Activated T-cell treated with anti-CD3 and anti-CD28 coated beads for 4 hours (primary cell): ENCODE measurements around the gene ABCA1.

Experiments used
- DNase-seq: peaks from one replicate; pipeline ENCODE4 v3.0.0-alpha.2; 2020

The ABCA1 gene

DNA sequence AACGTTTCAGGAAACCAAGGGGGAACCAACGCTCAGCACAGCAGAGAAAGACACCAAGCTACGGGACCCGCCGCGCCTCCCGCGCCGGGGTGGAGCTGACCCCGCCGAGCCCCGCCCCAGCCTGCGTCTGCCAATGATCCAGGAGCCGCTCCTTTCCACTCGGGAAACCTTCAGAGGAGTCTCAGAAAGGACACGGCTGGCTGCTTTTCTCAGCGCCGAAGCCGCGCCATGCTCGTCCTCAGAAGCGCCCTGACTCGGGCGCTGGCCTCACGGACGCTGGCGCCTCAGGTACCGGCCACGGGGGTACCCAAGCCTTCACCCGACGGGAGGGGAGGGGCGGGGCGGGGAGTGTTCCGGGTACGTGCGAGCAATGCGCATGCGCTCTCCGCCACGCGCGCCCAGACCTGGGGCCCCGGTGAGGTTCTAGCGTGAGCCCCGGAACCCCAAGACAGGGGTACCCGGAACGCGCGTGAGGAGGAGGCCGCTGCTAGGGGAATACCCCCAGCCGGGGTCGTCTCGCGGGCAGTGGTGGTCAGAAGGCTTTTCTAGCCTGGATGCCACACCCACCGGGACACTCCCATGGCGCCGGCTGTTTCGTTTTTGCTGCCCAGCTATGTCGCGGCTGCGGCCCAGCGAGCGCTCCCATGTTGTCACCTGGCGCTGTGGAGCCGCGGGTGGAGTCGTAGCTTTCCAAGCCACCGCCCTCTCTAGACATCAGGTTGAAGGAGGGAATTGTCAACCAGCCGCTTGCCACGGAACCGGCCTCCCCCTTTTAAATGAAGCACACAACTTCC, 180.2 kb downstream of the ABCA1 start, which contains the start of gene NIPSNAP3A:
NIPSNAP3A (plus strand) TSS at position 119 of the 794 bp plus-strand sequence; CDS start at position 229, 110 bp downstream.
- peak; percentile 77 for DNase-seq

DNA sequence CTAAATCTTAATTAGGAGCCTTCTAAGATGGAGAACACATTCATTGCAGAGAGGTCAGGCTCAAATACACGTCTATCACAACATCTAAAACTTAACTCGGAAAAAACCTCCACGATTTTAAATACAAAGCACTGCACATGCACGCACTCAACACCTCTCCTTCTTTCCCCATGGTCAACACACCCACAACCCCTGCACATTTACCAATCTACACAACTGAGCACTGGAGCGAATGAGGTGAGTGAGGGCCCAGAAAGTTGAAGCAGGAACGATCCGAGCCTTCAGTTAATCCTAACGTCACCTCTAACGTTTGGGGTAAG, 180.8 kb downstream of the ABCA1 start:
- no peak for DNase-seq

DNA sequence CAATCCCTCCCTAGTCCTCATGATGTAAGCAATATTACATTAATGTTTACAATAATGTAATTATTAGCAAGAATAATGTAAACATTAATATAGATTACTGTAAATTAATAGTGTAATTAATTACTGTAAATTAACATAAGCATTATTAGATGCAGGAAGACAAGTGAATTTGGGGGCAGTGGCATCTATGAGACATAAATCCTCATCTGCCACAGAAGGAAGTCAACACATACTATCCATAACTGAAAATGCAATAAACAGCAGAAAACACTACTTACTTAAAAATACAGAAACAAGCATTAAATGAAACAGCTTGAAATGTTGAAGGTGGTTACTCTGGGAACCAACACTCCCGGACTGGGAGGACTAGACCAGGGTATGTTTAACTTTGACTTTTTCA, 181.2 kb downstream of the ABCA1 start:
- no peak for DNase-seq

DNA sequence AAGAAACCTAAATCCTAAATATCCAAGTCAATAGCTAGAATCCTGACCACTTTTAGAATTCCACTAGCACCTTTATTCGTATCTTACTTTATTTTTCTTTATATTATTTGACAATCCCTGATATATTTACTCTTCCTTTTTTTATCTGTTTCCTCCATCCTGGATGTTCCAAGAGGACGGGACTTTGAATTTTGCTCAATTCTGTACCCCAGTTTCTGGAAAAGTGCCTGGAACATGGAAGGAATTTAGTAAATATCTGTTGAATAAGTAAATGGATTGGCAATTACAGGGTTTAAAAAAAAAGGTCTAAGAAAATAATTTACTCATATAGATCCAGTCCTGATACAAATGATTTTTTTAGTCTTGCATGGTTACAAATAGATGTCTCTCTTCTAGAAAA, 181.7 kb downstream of the ABCA1 start:
- DNase-seq, result no peak

DNA sequence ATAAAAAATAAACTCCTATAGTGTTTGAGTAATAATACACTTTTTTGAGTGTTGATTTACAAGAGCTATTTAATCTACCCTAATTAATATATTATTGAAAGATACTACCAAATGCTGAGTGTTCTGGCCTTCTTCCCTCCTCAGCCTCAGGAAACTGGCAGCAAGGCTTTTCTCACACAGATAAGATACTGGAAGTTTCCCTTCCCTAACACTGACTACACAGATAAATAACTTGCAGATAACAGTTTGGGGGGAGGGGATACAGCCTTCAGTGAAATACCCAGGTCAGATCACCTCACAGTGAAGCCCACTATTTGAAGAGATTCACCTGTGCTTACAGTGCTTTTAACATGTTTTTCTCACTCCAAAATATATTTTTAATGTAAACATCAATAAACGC, 182.1 kb downstream of the ABCA1 start:
- DNase-seq, result no peak

DNA sequence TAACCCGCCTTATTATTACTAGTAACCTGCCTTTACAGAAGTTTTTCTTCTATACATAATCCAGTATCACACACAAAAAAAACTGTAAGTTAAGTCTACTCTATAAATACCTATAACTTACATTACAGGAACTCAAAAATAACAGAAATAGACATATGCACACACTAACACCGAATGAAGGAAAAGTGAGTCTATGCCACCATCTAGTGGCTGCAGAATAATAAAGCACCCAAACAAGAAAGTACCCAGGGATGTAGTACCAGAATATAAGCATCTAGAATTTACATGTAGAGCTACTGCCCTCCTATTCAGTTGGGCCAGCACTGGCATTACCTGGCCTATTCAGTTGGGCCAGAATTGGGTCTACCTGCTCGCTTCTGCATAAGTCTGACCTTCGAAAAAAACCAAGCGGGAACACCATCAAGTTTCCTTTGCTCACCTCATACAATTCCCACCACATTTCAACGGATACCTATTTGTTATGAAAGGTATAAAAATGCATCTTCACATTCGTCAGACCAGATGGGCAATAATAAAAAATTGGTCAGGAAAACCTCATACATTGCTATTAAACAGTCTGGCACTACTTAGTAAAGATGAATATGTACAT, 184.5 kb downstream of the ABCA1 start:
- peak; percentile 13 for DNase-seq

DNA sequence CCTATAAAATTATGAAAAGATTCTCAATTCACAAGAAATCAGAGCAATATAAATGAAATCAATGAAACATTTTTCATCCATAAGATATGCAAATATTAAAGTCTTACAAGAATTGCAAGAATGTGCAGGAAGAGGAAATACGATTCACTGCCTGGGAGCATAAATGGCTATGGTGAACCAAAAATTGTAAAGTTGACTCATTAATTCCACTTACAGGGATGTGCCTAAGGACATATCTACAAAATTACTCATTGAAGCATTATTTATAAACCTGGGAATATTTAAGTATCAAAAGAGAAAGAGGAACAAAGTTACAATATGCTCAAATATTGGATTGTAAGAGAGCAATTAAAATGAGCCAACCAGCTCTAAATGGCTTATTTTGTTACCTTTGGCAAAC, 187.3 kb downstream of the ABCA1 start:
- no peak for DNase-seq

DNA sequence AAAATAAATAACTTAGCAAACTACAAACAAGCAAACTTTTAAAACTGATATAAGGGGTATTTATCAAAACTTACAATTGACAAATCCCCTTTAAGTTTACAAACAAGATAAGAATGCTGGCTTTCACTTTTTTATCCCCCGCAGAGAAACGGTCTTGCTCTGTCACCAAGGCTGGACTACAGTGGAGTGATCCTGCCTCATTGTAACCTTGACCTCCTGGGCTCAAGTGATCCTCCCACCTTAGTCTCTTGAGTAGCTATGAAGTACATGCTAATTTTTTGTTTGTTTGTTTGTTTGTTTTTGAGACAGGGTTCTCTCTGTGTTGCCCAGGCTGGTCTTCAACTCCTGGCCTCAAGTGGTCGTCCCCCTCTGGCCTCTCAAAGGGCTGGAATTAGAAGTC, 189.5 kb downstream of the ABCA1 start:
- no peak for DNase-seq
